ENCODE measurements around the gene UBAP2L. TPM values are rescaled to one million over a fixed set of nuclear protein-coding genes. Genes with fewer than 3 reads are reported as not detected.

The UBAP2L gene
- total and polyA plus RNA-seq, 10 of the 15 experiments (the other 5 are each of a cell fraction or from before 2014, with no cell fraction given): 49.9 to 198 (median 152) TPM

- H3K27ac ChIP-seq (ENCODE audit: control insufficient read depth, insufficient read depth): no peak overlapping the region
- no peaks in the 10 kb centered on the region for H3K9me3 ChIP-seq (replicated peaks; ENCODE audit: control insufficient read depth, insufficient read depth, low read length)
- BruUV-seq (replicated peaks): no TSS peak
- no peak overlapping the region for H2AFZ ChIP-seq (ENCODE audit: control insufficient read depth, low read depth, low read length)
- H4K20me1 ChIP-seq (ENCODE audit: control insufficient read depth, insufficient read depth): no peaks in the 10 kb centered on the region
- DNase-seq (ENCODE audit: low read depth, low spot score) (no peak), ATAC-seq (no peak), FAIRE-seq (no peak)
- H3K9ac ChIP-seq (ENCODE audit: control insufficient read depth, insufficient read depth, low read length): no peak overlapping the region
- ChIA-PET CTCF (no interaction called here), SMC1A (ENCODE audit: uncharacterized antibody, unreplicated experiment) (interaction anchor here (1.2 kb wide), 1 partner anchor 10 kb away, joined by 3 read pairs; no protein-coding TSS in a partner anchor), POLR2A (no interaction called here), RAD21 (ENCODE audit: unreplicated experiment) (no interaction called here)
- no peak overlapping the region for H3K4me2 ChIP-seq (ENCODE audit: control insufficient read depth, insufficient read depth)
- no peak for TF ChIP-seq ZZZ3 (IDR thresholded peaks at IDR 0.05; ENCODE audit: control insufficient read depth, insufficient read length, low read depth)
- no peak for TF ChIP-seq MEF2B (IDR thresholded peaks at IDR 0.05; ENCODE audit: partially characterized antibody, poor library complexity, severe bottlenecking)
- TF ChIP-seq ZBTB33 (IDR thresholded peaks at IDR 0.05): no peak
- TF ChIP-seq IKZF1 (conservative IDR thresholded peaks at IDR 0.05): no peak
- TF ChIP-seq IRF3 (IDR thresholded peaks at IDR 0.05): no peak
- no peak for TF ChIP-seq E4F1 (IDR thresholded peaks at IDR 0.05; ENCODE audit: borderline replicate concordance, partially characterized antibody)
- TF ChIP-seq STAT1 (conservative IDR thresholded peaks at IDR 0.05): no peak
- no peak for TF ChIP-seq ZNF622 (IDR thresholded peaks at IDR 0.05)
- no peak for TF ChIP-seq MXI1 (IDR thresholded peaks at IDR 0.05; ENCODE audit: low read depth, low read length)
- no peak for TF ChIP-seq MTA3 (IDR thresholded peaks at IDR 0.05; ENCODE audit: borderline replicate concordance, low read length)
- TF ChIP-seq SUZ12 (IDR thresholded peaks at IDR 0.05; ENCODE audit: unreplicated experiment): no peak
- TF ChIP-seq NR2F1 (conservative IDR thresholded peaks at IDR 0.05): no peak
- no peaks in the 10 kb centered on the region for H3K4me1 ChIP-seq (ENCODE audit: control insufficient read depth, insufficient read depth, low read length)
- H3K27me3 ChIP-seq (replicated peaks in 1 of 2; ENCODE audit: control insufficient read depth in 2 of 2, insufficient read depth in 2 of 2, low read length in 1 of 2): no peaks in the 10 kb centered on the region
- H3K36me3 ChIP-seq (ENCODE audit: control insufficient read depth in 2 of 2, insufficient read depth in 2 of 2, low read length in 1 of 2): no peaks in the 10 kb centered on the region
- H3K79me2 ChIP-seq (ENCODE audit: control insufficient read depth, insufficient read depth, low read length): no peaks in the 10 kb centered on the region
- in situ Hi-C loops (cut with MboI): no loop called here
- no peak overlapping the region for H3K4me3 ChIP-seq
- intact Hi-C loops (cut with micrococcal nuclease; ENCODE audit: unreplicated experiment): no loop called here
- WGBS (ENCODE audit: insufficient coverage, insufficient replicate concordance, low lambda C conversion rate, missing lambda C conversion rate): 94% methylated on average over 1 of the region's 1 CpG
Observed at GRCh38 chr1:154301582-154301981, 80.8 kb downstream of the UBAP2L start.
